GM23338 (cell line): ENCODE measurements around the gene CERK. TPM values are rescaled to one million over a fixed set of nuclear protein-coding genes. Genes with fewer than 3 reads are reported as not detected.

Experiments
- ATAC-seq: fragments of 200-7000 bp; cut with Tn5 transposase; 3 replicates; pipeline ENCODE4 v1.9.1; 2020
- DNase-seq: peaks from one replicate; pipeline ENCODE4 v3.0.0-alpha.2; 2015; ENCODE audit warnings: low spot score
- H2AFZ ChIP-seq: fragments of 200-600 bp; sonication (generic); 2 replicates; pipeline ENCODE4 v1.8.0; 2016; ENCODE audit warnings: antibody characterized with exemption, mild to moderate bottlenecking, moderate library complexity
- H3F3A ChIP-seq: fragments of 200-600 bp; sonication (generic); replicated peaks from 2 replicates; pipeline ENCODE4 v1.8.0; 2017; ENCODE audit warnings: antibody characterized with exemption, mixed run types, low read depth
- H3K27ac ChIP-seq: fragments of 200-600 bp; sonication (generic); 2 replicates; pipeline ENCODE4 v1.6.1; 2016; ENCODE audit warnings: low read depth
- H3K27me3 ChIP-seq: fragments of 200-600 bp; sonication (generic); 2 replicates; pipeline ENCODE4 v1.8.0; 2016; ENCODE audit warnings: mild to moderate bottlenecking, mixed run types, moderate library complexity; ENCODE audit not compliant: insufficient read depth
- H3K36me3 ChIP-seq: fragments of 200-600 bp; sonication (generic); 2 replicates; pipeline ENCODE4 v1.8.0; 2016; ENCODE audit warnings: mild to moderate bottlenecking; ENCODE audit not compliant: insufficient read depth
- H3K4me1 ChIP-seq: fragments of 200-600 bp; sonication (generic); 2 replicates; pipeline ENCODE4 v1.8.0; 2016; ENCODE audit warnings: mild to moderate bottlenecking, moderate library complexity; ENCODE audit not compliant: insufficient read depth
- H3K4me2 ChIP-seq: fragments of 200-600 bp; sonication (generic); 2 replicates; pipeline ENCODE4 v1.7.1; 2017; ENCODE audit warnings: mixed run types
- H3K4me3 ChIP-seq: fragments of 200-600 bp; sonication (generic); 2 replicates; pipeline ENCODE4 v1.6.1; 2016; ENCODE audit warnings: mixed run types
- H3K79me2 ChIP-seq: fragments of 200-600 bp; sonication (generic); replicated peaks from 2 replicates; pipeline ENCODE4 v1.8.0; 2017; ENCODE audit warnings: mild to moderate bottlenecking; ENCODE audit not compliant: insufficient read depth
- H3K9me2 ChIP-seq: fragments of 200-600 bp; sonication (generic); 2 replicates; pipeline ENCODE4 v1.8.0; 2017; ENCODE audit not compliant: insufficient read depth
- H4K20me1 ChIP-seq: fragments of 200-600 bp; sonication (generic); replicated peaks from 2 replicates; pipeline ENCODE4 v1.8.0; 2017; ENCODE audit warnings: mild to moderate bottlenecking; ENCODE audit not compliant: insufficient read depth
- H3K27ac Mint-ChIP-seq: 2 replicates; pipeline ENCODE4 v1.8.0; 2020; ENCODE audit warnings: inconsistent platforms, mild to moderate bottlenecking, moderate library complexity, mixed read lengths
- H3K27me3 Mint-ChIP-seq: 3 replicates; pipeline ENCODE4 v1.8.0; 2022; ENCODE audit warnings: low read depth, mild to moderate bottlenecking, moderate library complexity, mixed read lengths, inconsistent platforms; ENCODE audit not compliant: insufficient read depth, poor library complexity
- H3K36me3 Mint-ChIP-seq: 3 replicates; pipeline ENCODE4 v1.8.0; 2021; ENCODE audit warnings: low read depth, mild to moderate bottlenecking, inconsistent platforms, moderate library complexity, mixed read lengths
- H3K4me1 Mint-ChIP-seq: 3 replicates; pipeline ENCODE4 v1.8.0; 2020; ENCODE audit warnings: mild to moderate bottlenecking, inconsistent platforms, mixed read lengths
- H3K4me3 Mint-ChIP-seq: 3 replicates; pipeline ENCODE4 v1.8.0; 2021; ENCODE audit warnings: moderate library complexity, mild to moderate bottlenecking, inconsistent platforms, mixed read lengths
- H3K9me3 Mint-ChIP-seq: 3 replicates; pipeline ENCODE4 v1.8.0; 2020; ENCODE audit warnings: moderate library complexity, mild to moderate bottlenecking, inconsistent platforms, mixed read lengths
- CREB1 ChIP-seq: fragments of 250-450 bp; sonication (Bioruptor Pico); IDR thresholded peaks from 2 replicates; pipeline ENCODE4 v1.5.0; 2020; ENCODE audit warnings: low read depth, mild to moderate bottlenecking, moderate library complexity
- ETS1 ChIP-seq: IDR thresholded peaks from 2 replicates; pipeline ENCODE4 v1.6.1; 2016; ENCODE audit warnings: antibody characterized with exemption
- EZH2 ChIP-seq: fragments of 200-600 bp; sonication (generic); IDR thresholded peaks from one replicate; pipeline ENCODE4 v1.8.0; 2017; ENCODE audit warnings: antibody characterized with exemption, mild to moderate bottlenecking, low read depth; ENCODE audit not compliant: unreplicated experiment
- EZH2phosphoT487 ChIP-seq: fragments of 200-600 bp; sonication (generic); IDR thresholded peaks from one replicate; pipeline ENCODE4 v1.8.1; 2018; ENCODE audit warnings: antibody characterized with exemption; ENCODE audit not compliant: unreplicated experiment
- JUNB ChIP-seq: IDR thresholded peaks from one replicate; pipeline ENCODE4 v1.6.1; 2016; ENCODE audit warnings: antibody characterized with exemption; ENCODE audit not compliant: unreplicated experiment
- NANOG ChIP-seq: IDR thresholded peaks from 2 replicates; pipeline ENCODE4 v1.6.1; 2016; ENCODE audit warnings: antibody characterized with exemption, borderline replicate concordance
- POLR2AphosphoS5 ChIP-seq: IDR thresholded peaks from 2 replicates; pipeline ENCODE4 v1.6.1; 2016; ENCODE audit warnings: antibody characterized with exemption, low read depth
- REST ChIP-seq: IDR thresholded peaks from one replicate; pipeline ENCODE4 v1.6.1; 2018; ENCODE audit warnings: antibody characterized with exemption; ENCODE audit not compliant: unreplicated experiment
- STAT1 ChIP-seq: IDR thresholded peaks from one replicate; pipeline ENCODE4 v1.6.1; 2016; ENCODE audit warnings: antibody characterized with exemption; ENCODE audit not compliant: unreplicated experiment
- ZNF114 ChIP-seq: fragments of 250-450 bp; sonication (Bioruptor Pico); IDR thresholded peaks from 2 replicates; pipeline ENCODE4 v1.5.0; 2020; ENCODE audit warnings: mild to moderate bottlenecking, moderate library complexity
- ZNF331 ChIP-seq: fragments of 250-450 bp; sonication (Bioruptor Pico); IDR thresholded peaks from 2 replicates; pipeline ENCODE4 v1.5.0; 2020; ENCODE audit warnings: low read depth, mild to moderate bottlenecking, moderate library complexity
- ZNF462 ChIP-seq: fragments of 250-450 bp; sonication (Bioruptor Pico); IDR thresholded peaks from 2 replicates; pipeline ENCODE4 v1.5.0; 2020; ENCODE audit warnings: mild to moderate bottlenecking, moderate library complexity
- polyA plus RNA-seq: library from polyadenylated mRNA; unstranded; fragments of >200 nt; fragmentation: Nextera tagmentation; extraction: Ambion mirVana; gene quantifications from 2 replicates; pipeline ENCODE4 v1.2.1, GENCODE V29; 2016
- total RNA-seq: library from RNA; depleted of rRNA; stranded (reverse); fragments of >200 nt; shearing (Covaris generic); gene quantifications from 2 replicates; pipeline ENCODE4 v1.2.3, GENCODE V29; 2014
- TF ChIP-seq, protein P1 (sequence below), 2 experiments: fragments of 200-600 bp in 1 of 2; sonication (generic) in 1 of 2; conservative IDR thresholded peaks; 2 replicates each; pipeline versions ENCODE4 v1.5.1 to v1.6.1; 2016 to 2017; ENCODE audit warnings: antibody characterized with exemption in 2 of 2, low read depth in 2 of 2, mild to moderate bottlenecking in 2 of 2, moderate library complexity in 1 of 2

CERK gene
- total and polyA plus RNA-seq, 2 experiments from 2014 or later = 12.7 to 62.9 TPM

DNA sequence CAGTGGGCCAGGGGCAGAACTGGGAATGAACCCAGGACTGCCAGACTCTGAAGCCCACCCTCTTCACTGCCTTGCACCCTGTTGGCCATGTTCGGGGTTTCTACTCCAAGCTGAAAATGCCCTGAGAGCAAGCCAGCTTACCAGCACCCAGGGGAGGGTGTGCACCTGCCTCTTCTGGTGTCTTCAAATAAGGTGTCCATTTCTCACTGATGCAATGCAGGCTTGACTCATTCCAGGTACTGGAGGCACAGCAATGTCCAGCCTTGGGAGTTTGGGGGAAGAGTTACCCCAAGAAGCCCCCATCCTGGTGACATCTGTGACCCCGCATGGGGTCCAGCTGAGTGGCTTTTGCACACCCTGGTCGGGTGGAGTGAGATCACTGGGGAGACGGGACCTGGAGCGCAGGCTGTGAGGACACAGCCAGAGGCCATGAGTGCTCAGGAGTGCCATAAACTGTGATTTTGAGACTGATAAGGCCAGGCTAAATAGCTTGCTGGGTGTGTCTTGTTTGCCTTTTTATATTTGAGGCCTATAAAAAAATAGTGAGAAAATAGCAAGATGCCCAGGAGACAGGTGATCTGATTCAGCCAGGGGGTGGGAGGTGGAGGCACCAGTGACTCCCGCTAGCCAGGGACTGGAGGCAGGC lies 4.6 kb upstream of the CERK start:
- no peak for ATAC-seq

More for the DNA sequence above, 4.6 kb upstream of the CERK start:
- Histone ChIP-seq H4K20me1 (no peaks in the 10 kb centered on the region), H3K79me2 (no peaks in the 10 kb centered on the region), H2AFZ (no peak overlapping the region), H3K27ac (no peak overlapping the region), H3K4me3 (no peak overlapping the region), H3F3A (no peaks in the 10 kb centered on the region), H3K4me1 (no peaks in the 10 kb centered on the region), H3K36me3 (no peaks in the 10 kb centered on the region), H3K27me3 (no peaks in the 10 kb centered on the region), H3K9me2 (no peaks in the 10 kb centered on the region), H3K4me2 (no peak overlapping the region)
- DNase-seq = no peak
- Mint-ChIP-seq H3K4me3 (no peak overlapping the region), H3K9me3 (no peaks in the 10 kb centered on the region), H3K4me1 (peaks cover 5% of the 10 kb centered on the region; the same call in 2 of the 3 replicates), H3K27ac (no peak overlapping the region), H3K27me3 (peaks cover 11% of the 10 kb centered on the region), H3K36me3 (no peaks in the 10 kb centered on the region)
- no peak for TF ChIP-seq EZH2
- TF ChIP-seq EZH2phosphoT487 = no peak
- TF ChIP-seq, protein P1, sequence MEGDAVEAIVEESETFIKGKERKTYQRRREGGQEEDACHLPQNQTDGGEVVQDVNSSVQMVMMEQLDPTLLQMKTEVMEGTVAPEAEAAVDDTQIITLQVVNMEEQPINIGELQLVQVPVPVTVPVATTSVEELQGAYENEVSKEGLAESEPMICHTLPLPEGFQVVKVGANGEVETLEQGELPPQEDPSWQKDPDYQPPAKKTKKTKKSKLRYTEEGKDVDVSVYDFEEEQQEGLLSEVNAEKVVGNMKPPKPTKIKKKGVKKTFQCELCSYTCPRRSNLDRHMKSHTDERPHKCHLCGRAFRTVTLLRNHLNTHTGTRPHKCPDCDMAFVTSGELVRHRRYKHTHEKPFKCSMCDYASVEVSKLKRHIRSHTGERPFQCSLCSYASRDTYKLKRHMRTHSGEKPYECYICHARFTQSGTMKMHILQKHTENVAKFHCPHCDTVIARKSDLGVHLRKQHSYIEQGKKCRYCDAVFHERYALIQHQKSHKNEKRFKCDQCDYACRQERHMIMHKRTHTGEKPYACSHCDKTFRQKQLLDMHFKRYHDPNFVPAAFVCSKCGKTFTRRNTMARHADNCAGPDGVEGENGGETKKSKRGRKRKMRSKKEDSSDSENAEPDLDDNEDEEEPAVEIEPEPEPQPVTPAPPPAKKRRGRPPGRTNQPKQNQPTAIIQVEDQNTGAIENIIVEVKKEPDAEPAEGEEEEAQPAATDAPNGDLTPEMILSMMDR (conservative IDR thresholded peaks at IDR 0.05; ENCODE audit: low read depth in 2 of 2) = no peak
- TF ChIP-seq ZNF331 (CRISPR knock-in tag) = no peak
- TF ChIP-seq NANOG = no peak
- no peak for TF ChIP-seq CREB1 (CRISPR knock-in tag)
- no peak for TF ChIP-seq REST
- no peak for TF ChIP-seq ZNF462 (CRISPR knock-in tag)
- TF ChIP-seq ZNF114 (CRISPR knock-in tag) = no peak
- no peak for TF ChIP-seq POLR2AphosphoS5
- TF ChIP-seq JUNB = no peak
- no peak for TF ChIP-seq STAT1
- TF ChIP-seq ETS1 = no peak
